Measurements from ENCODE around the gene AUTS2. TPM values are rescaled to one million over a fixed set of nuclear protein-coding genes. Genes with fewer than 3 reads are reported as not detected.

AUTS2 gene
- total and polyA plus RNA-seq, 2 of the 8 experiments (the other 6 are each of a cell fraction or from before 2014, with no cell fraction given): 25.9 to 101 TPM

- TF ChIP-seq USF2 (IDR thresholded peaks at IDR 0.05; ENCODE audit: low read length) (no peak), RAD21 (IDR thresholded peaks at IDR 0.05 in 1 of 2, conservative IDR thresholded peaks at IDR 0.05 in 1 of 2; ENCODE audit: low read depth in 2 of 2, low read length in 2 of 2) (no peak)
Measured at GRCh38 chr7:70474639-70475234, 876.5 kb downstream of the AUTS2 start (continued).
